EH (cell line): Measurements from ENCODE around the gene EMB.
"Not testable (repeated sequence)": the region's sequence is repeated elsewhere in the genome, so short reads cannot be mapped to it uniquely, and the experiment has no call there.

Experiments used
- DNase-seq: peaks from one replicate; pipeline ENCODE4 v3.0.0-alpha.2; 2015; ENCODE audit warnings: low read depth

Gene EMB

GRCh38 chr5:50421184-50421950 is 19.7 kb downstream of the EMB start:
- not testable (repeated sequence) for DNase-seq

- DNase-seq, result no peak
Measured at GRCh38 chr5:50420343-50420935, 20.6 kb downstream of the EMB start.

- DNase-seq, result not testable (repeated sequence)
Measured at GRCh38 chr5:50419656-50420055, 21.4 kb downstream of the EMB start.

GRCh38 chr5:50416637-50417036 is 24.5 kb downstream of the EMB start:
- DNase-seq, result not testable (repeated sequence)

DNA sequence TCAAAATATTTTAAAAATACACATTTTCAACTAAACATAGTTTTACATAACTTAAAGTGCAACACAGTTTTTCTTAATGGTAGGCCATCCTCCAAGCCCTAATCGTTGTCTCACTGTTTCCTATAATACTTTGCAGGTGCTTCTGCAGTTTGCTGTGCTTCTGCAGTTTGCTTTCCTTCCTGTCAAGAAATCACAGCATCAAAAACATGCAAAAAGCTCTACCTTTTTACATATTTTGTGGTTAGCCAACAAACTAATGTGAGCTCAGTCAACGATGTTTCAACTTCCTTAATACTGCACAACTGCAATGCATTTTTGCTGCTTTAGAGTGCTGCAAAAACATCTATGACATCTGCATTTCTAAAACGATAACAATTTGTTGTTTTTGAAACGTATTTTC is 25.2 kb downstream of the EMB start:
- DNase-seq, result no peak

DNA sequence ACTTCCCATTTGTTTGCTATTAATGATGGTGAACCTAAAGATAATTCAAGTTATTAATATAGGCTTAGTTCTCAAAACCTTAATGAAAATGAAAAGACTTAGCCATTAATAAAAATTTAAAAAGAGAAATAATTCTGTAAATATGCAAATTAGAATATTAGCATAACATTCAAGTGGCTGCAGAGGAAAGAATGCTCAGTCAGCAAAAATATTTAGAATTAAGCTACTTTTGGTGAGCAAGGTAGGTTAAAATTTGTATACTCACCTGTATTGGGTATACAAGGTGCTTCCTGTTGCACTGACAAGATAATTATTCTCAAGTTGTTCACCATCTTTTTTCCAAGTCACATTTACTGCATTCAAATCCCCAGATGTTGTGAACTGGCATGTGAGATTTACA is 30.2 kb downstream of the EMB start:
- not testable (repeated sequence) for DNase-seq

DNA sequence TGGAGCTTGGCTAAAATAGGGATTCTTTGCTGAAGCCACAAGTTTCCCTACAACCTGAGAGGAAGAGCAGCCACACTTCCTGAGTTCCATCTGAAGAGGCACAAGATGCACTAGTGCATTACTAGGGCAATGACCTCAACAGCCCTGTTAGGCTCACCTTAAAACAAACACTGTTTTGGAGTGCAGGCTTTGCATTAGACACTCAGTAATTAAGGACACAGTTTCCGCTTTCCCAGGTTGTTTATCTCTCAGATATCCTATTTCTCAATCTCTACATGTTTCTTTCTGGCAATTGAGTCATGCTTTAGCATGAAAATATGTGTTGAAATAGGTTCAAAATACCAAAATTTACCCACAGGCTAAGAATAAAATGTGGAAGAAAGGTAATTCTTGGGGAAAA is 34.2 kb downstream of the EMB start:
- DNase-seq, result no peak

DNA sequence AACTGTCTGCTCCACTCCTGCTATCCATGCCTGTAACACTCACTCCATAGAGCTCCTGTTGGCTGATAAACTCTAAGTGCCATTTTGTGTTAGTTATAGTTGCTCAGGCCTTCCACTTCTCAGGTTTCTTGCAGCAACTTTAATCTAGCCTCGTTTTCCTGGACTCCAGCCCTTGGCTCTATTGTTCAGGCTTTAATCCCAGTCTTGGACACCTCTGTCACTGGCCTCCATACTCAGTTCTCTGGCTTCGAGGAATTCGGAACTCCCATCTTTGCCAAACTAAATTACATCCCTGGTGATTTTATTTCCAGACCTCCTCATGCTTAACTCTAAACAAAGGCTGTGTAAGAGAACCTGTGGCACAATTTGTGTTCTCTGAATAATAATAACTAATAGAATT is 39.8 kb downstream of the EMB start:
- DNase-seq, result no peak

GRCh38 chr5:50393925-50394609 is 47.0 kb downstream of the EMB start:
- DNase-seq, result peak; percentile 79

DNA sequence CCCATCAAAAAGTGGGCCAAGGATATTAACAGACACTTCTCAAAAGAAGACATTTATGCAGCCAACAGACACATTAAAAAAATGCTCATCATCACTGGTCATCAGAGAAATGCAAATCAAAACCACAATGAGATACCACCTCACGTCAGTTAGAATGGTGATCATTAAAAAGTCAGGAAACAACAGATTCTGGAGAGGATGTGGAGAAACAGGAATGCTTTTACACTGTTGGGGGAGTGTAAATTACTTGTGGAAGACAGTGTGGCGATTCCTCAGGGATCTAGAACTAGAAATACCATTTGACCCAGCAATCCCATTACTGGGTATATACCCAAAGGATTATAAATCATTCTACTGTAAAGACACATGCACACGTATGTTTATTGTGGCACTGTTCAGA is 48.8 kb downstream of the EMB start:
- peak; percentile 55 for DNase-seq

DNA sequence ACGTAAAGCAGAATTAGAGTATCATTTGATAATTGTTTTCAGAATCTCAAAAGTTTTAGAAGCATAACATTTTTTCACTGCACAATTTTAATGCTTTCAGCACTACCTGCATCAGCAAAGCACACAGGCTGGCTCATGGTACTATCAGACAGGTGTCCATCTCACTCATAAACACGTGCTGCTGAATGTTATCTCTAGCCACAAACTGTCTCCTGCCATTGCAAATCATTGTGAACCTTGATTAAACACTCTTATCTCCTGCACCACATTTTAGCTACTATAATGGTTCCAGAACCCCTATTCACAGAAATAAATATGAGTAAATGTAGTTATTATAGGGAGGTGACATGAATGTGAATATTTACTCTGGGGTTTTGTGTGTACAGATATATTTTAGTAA is 56.7 kb downstream of the EMB start:
- DNase-seq, result not testable (repeated sequence)

GRCh38 chr5:50376696-50377095 is 64.4 kb downstream of the EMB start:
- DNase-seq, result not testable (repeated sequence)

GRCh38 chr5:50369287-50370033 is 71.6 kb downstream of the EMB start:
- not testable (repeated sequence) for DNase-seq

DNA sequence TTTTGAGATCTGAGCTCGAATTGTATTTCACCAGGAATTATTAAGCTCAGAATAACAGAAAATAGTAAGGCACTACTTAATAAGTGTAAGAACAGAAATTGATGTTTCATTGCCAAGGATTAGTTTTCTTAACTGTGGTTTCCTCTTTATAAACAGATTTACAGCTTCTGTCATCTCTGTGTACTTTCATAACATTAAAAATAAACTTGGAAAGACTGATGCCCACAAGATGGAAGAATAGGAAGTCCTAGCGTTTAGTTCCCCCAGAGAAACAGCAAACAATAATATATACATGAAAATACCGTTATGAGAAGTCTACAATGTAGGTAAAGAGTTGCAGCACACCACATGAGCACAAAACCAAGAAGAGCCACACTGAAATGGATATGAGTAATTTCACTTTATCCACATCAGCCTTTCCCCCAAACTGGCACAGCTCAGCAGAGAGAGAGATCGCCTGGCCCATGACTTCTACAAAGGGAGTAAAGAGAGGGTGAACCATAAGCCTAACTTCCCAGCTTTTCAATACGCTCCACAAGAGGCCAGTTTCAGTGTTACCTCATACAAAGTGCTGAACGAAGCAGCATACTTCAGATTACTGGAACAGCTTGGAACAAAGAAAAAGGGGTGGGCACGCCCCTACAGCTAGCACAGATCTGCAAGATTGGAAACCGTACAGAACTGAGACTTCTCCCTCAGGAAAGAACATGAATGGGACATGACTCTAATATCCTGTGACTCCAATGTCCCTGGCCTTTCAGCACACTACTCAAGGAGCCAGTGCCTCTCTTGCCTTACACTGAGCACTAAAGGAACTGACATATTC is 75.4 kb downstream of the EMB start:
- DNase-seq, result no peak

GRCh38 chr5:50364535-50365309 is 76.4 kb downstream of the EMB start:
- DNase-seq, result not testable (repeated sequence)

DNA sequence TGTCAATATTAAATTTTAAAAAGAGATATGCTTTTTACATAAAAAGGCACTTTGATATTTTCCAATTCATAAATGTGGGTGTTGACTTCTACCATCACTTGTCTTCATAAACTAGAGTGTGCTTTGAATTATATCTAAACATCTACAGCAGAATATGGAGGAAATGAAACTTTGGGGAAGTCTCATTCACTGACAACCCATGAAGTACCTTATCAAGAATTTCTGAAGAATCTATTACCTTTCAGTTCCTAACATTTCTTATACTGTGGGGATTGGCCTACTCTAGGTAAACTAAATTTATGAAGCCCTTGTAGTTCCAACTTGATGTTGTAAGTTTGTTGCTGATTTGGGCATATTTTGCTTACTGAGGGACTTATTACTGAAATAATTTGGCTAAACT is 81.9 kb downstream of the EMB start:
- DNase-seq, result no peak

DNA sequence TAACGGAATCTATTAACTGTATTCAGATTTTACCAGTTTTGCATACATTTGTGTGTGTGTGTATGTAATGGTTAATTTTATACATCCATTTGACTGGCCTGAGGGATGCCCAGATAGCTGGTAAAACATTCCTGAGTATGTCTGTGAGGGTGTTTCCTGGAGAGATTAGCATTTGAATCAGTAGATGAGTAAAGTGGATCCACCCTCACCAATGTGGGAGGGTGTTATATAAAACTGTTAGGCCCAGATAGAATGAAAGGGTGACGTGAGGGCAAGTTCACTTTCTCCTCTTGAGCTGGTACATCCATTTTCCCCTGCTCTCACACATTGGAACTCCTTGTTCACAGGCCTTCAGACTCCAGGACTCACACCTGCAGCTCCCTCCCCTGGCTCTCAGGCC is 88.7 kb downstream of the EMB start:
- DNase-seq, result no peak
